GM12892 (cell line): ENCODE results near the gene PRSS12.

Experiments
- POLR2A ChIP-seq: IDR thresholded peaks from 2 replicates; pipeline ENCODE4 v1.6.1; 2011; ENCODE audit warnings: low read depth, low read length, control low read depth
- POLR2AphosphoS5 ChIP-seq: IDR thresholded peaks from 2 replicates; pipeline ENCODE4 v1.6.1; 2011; ENCODE audit warnings: low read depth, low read length, control low read depth
- TAF1 ChIP-seq: IDR thresholded peaks from 2 replicates; pipeline ENCODE4 v1.6.1; 2011; ENCODE audit warnings: low read depth, mild to moderate bottlenecking, control low read depth, low read length, borderline replicate concordance

DNA sequence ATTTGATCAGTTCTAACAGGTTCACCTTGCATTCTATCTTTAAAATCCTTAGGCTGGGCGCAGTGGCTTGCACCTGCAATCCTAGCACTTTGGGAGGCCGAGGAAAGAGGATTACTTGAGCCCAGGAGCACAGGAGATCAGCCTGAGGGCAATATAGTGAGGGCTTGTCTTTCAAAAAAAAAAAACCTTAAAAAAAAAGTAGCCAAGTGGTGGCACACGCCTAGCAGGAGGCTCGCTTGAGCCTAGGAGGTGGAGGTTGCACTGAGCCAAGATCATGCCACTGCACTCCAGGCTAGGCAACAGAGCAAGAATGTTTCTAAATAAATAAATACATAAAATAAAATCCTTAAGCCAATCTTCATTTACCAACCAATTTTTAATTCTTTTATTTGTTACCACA is 75.6 kb downstream of the PRSS12 start:
- TF ChIP-seq POLR2A (no peak), POLR2AphosphoS5 (no peak), TAF1 (no peak)
